ENCODE results near the gene CCDC92B. TPM values are rescaled to one million over a fixed set of nuclear protein-coding genes. Genes with fewer than 3 reads are reported as not detected.

CCDC92B gene
- total and polyA plus RNA-seq, 9 of the 15 experiments (the other 6 are each of a cell fraction or from before 2014, with no cell fraction given): not detected

- peaks cover 57% of the 10 kb centered on the region; the same call in 1 of the 3 replicates for H3K36me3 ChIP-seq (ENCODE audit: control insufficient read depth, insufficient read depth, low read length)
- in situ Hi-C loops (cut with MboI): no loop called here
- H3K79me2 ChIP-seq (ENCODE audit: control insufficient read depth, insufficient read depth, low read length): no peaks in the 10 kb centered on the region
- no TSS peak for BruUV-seq (replicated peaks)
- H2AFZ ChIP-seq (ENCODE audit: low read depth, low read length): no peak overlapping the region
- H4K20me1 ChIP-seq (replicated peaks; ENCODE audit: control insufficient read depth, insufficient read depth, low read length): 0 out of 2 replicates have a peak, but pooled peaks cover 3% of the 10 kb centered on the region
- FAIRE-seq: no peak
- no peaks in the 10 kb centered on the region for H3K9me3 ChIP-seq (replicated peaks; ENCODE audit: control insufficient read depth, insufficient read depth, low read depth, low read length)
- peaks cover 0 to 53% of the 10 kb centered on the region in 2 experiments; a peak in 2 of 5 replicates for H3K4me1 ChIP-seq (replicated peaks in 1 of 2; ENCODE audit: control insufficient read depth in 2 of 2, insufficient read depth in 2 of 2, low read length in 2 of 2)
- POLR2A ChIA-PET: interaction anchor here (0.6 kb wide), 2 partner anchors 26 to 27 kb away, joined by 3 read pairs; no protein-coding TSS in a partner anchor
- no peak overlapping the region for H3K9ac ChIP-seq (ENCODE audit: insufficient read depth in 1 of 2, low read depth in 2 of 2, low read length in 2 of 2)
- no peak for ATAC-seq
- peak in 2 of 4 experiments; percentile 2 to 10 for DNase-seq (ENCODE audit: extremely low read depth in 1 of 4, low spot score in 3 of 4)
- WGBS (ENCODE audit: insufficient coverage, low coverage, missing lambda C conversion rate): 98% methylated on average over 9 of the region's 55 CpGs
- H3K9me1 ChIP-seq (ENCODE audit: control insufficient read depth, insufficient read depth, low read length): no peaks in the 10 kb centered on the region
- CTCF ChIA-PET (ENCODE audit: low intra/inter-chr PET ratio): no interaction called here
- intact Hi-C loops (cut with micrococcal nuclease): no loop called here
- H3K4me3 ChIP-seq: no peak overlapping the region
- no peak overlapping the region for H3K27ac ChIP-seq (ENCODE audit: extremely low read depth, low read depth, low read length)
- H3K4me2 ChIP-seq (ENCODE audit: insufficient read depth, low read length): no peak overlapping the region
- TF ChIP-seq SREBF1 (IDR thresholded peaks at IDR 0.05; ENCODE audit: borderline replicate concordance, low read depth, low read length) (no peak), ZNF766 (CRISPR knock-in tag; conservative IDR thresholded peaks at IDR 0.05) (no peak), POLR2G (IDR thresholded peaks at IDR 0.05; ENCODE audit: low read depth, low read length) (peak; percentile 24)
- TF ChIP-seq, protein P1, sequence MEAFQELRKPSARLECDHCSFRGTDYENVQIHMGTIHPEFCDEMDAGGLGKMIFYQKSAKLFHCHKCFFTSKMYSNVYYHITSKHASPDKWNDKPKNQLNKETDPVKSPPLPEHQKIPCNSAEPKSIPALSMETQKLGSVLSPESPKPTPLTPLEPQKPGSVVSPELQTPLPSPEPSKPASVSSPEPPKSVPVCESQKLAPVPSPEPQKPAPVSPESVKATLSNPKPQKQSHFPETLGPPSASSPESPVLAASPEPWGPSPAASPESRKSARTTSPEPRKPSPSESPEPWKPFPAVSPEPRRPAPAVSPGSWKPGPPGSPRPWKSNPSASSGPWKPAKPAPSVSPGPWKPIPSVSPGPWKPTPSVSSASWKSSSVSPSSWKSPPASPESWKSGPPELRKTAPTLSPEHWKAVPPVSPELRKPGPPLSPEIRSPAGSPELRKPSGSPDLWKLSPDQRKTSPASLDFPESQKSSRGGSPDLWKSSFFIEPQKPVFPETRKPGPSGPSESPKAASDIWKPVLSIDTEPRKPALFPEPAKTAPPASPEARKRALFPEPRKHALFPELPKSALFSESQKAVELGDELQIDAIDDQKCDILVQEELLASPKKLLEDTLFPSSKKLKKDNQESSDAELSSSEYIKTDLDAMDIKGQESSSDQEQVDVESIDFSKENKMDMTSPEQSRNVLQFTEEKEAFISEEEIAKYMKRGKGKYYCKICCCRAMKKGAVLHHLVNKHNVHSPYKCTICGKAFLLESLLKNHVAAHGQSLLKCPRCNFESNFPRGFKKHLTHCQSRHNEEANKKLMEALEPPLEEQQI (IDR thresholded peaks at IDR 0.05): no peak
- no peaks in the 10 kb centered on the region for H3K27me3 ChIP-seq (ENCODE audit: control insufficient read depth in 2 of 2, insufficient read depth in 2 of 2, low read length in 2 of 2)
These were observed 59.0 kb downstream of the CCDC92B start for GRCh38 chr17:2690165-2691068.
